ENCODE results near the gene CENPP. TPM values are rescaled to one million over a fixed set of nuclear protein-coding genes. Genes with fewer than 3 reads are reported as not detected.
A peak's percentile ranks its signal among the peaks of the same experiment; 100 is the strongest.

The CENPP gene
- total RNA-seq, 1 donor from 2014 or later = 4.4 TPM

DNA sequence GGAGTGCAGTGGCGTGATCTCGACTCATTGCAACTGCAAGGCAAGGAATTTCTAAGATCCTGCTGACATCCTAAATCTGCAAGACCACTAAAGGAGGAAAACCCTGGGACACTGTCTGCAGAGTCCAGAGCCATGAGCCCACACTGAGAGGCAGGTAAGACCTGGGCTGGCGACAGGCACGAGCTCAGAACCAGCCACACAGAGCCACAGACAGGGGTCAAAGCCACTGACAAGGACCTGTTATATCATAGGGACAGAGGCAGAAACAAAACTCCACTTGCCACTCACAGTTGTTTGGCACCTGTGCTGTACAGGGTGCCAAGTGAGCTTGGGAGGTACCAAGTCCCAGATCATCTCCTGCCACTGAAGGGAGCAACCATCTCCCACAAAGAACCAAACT is 310.0 kb downstream of the CENPP start:
- DNase-seq (ENCODE audit: low read depth) = no peak
- H3K4me3 ChIP-seq (ENCODE audit: low read depth, low read length) = no peak overlapping the region
- TF ChIP-seq, protein P1, sequence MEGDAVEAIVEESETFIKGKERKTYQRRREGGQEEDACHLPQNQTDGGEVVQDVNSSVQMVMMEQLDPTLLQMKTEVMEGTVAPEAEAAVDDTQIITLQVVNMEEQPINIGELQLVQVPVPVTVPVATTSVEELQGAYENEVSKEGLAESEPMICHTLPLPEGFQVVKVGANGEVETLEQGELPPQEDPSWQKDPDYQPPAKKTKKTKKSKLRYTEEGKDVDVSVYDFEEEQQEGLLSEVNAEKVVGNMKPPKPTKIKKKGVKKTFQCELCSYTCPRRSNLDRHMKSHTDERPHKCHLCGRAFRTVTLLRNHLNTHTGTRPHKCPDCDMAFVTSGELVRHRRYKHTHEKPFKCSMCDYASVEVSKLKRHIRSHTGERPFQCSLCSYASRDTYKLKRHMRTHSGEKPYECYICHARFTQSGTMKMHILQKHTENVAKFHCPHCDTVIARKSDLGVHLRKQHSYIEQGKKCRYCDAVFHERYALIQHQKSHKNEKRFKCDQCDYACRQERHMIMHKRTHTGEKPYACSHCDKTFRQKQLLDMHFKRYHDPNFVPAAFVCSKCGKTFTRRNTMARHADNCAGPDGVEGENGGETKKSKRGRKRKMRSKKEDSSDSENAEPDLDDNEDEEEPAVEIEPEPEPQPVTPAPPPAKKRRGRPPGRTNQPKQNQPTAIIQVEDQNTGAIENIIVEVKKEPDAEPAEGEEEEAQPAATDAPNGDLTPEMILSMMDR (conservative IDR thresholded peaks at IDR 0.05; ENCODE audit: low read depth, low read length) = no peak

DNA sequence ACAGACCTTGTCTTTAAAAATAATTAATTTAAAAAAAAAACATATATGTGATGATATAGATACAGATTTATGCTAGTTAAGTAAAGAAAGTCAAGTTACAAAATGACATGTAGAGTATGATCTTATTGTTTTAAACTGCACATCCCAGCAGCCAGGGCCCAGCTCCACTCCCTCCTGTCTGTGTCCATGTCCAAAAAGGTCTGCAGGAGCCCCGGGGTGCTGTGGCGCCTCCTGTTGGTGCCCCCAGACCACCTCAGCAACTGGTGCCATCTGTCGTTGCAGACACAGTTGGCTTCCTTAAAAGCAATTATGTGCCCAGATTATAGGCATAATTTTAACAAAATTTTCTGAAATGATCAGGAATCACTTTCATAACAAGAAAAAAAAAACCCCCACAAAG is 310.9 kb downstream of the CENPP start:
- DNase-seq (ENCODE audit: low read depth) = no peak
- TF ChIP-seq, protein P1 (conservative IDR thresholded peaks at IDR 0.05; ENCODE audit: low read depth, low read length) = peak; percentile 20
- no peak overlapping the region for H3K4me3 ChIP-seq (ENCODE audit: low read depth, low read length)

DNA sequence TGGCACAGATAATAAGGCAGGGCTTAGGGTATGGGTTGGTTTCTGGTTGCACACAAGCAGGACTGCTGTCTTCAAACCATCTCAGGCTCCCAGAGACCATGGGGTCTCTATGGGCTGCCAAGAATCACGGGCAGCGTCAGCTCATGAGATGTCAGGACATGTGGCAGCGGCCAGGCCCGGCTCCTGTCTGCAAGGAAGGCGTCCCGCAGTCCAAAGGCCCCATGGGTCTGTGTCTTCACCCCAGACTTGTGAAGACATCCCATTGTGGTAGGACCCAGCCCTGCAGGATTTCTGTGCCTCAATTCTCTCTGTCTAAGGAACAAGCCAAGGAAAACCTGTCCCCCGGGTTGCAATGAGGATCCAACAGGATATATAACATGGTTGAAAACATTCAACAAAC is 311.6 kb downstream of the CENPP start:
- TF ChIP-seq, protein P1 (conservative IDR thresholded peaks at IDR 0.05; ENCODE audit: low read depth, low read length) = no peak
- no peak for DNase-seq (ENCODE audit: low read depth)

DNA sequence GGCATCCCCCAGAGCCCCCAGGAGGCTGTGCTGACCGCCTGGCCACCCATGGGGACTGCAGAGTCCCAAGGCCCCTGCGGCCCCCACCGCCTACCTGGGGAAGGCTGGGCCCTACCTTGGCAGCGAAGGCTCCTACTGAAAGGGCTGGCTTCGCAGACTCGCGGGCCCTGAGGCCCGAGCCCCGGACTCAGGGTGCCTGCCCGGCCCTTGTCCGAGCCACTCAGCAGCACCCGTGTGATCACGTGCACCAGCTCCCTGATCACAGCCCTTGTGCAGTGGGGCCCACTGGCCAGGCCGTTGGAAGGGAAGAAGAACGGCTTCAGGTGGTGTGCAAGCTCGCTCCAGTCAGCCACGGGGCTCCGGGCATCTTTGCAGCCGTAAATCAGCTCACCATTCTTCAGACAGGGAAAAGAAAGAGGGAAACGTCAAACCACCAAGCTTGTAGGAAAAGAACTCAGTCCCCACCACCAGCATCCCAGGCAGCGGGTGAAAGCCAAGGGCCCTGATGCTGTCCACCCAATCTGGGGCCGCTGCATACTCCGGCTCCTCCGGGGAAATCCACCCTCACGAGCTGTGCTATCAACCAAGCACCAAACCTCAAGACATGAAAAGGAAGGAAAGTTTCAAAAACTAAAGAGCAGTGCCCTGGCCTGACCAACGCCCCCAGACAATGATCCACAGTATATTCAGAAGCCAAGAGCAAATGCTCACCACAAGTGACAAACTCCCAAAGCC is 312.3 kb downstream of the CENPP start:
- H3K4me3 ChIP-seq (ENCODE audit: low read depth, low read length) = no peak overlapping the region
- no peak for DNase-seq (ENCODE audit: low read depth)
- TF ChIP-seq, protein P1 (conservative IDR thresholded peaks at IDR 0.05; ENCODE audit: low read depth, low read length) = no peak

More for the DNA sequence above, 311.6 kb downstream of the CENPP start:
- H3K4me3 ChIP-seq (ENCODE audit: low read depth, low read length) = no peak overlapping the region

DNA sequence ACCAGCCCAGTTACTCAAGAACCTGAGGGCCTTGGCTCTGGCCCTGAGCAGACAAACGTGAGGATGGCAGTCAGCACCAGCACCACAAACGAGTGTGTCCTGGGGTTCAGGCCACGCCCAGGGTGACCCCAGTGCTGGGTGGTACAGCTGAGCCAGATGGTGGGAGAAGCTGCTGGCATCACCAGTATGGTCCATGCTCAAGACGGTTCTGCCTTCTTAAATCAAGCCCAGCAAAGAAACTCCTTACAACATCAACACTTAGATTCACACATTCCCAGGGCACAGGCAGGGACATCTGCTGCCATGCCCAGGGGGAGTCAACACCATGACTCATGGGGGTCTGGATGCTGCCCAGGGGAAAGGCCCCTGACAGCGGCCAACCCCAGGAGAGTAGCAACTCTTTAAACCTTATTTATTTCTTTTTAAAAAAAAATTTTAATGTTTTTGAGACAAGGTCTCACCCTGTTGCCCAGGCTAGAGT is 312.9 kb downstream of the CENPP start:
- no peak for DNase-seq (ENCODE audit: low read depth)
- TF ChIP-seq, protein P1 (conservative IDR thresholded peaks at IDR 0.05; ENCODE audit: low read depth, low read length) = no peak
- H3K4me3 ChIP-seq (ENCODE audit: low read depth, low read length) = no peak overlapping the region

DNA sequence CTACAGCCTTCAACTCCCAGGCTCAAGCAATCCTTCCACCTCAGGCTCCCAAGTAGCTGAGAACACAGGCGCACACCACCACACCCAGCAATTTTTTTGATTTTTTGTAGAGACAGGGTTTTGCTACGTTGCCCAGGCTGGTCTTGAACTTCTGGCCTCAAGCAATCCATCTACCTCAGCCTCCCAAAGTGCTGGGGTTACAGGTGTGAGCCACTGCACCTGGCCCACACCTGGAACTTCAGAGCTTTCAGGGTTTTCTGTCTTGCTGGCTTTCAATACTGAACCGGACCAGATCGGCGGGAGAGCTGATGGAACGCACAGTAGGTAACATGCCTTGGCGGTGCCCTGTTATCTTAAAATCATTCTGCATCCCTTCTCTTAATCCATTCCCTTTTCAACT is 313.4 kb downstream of the CENPP start:
- no peak overlapping the region for H3K4me3 ChIP-seq (ENCODE audit: low read depth, low read length)
- no peak for DNase-seq (ENCODE audit: low read depth)

More for the DNA sequence above, 313.4 kb downstream of the CENPP start:
- TF ChIP-seq, protein P1 (conservative IDR thresholded peaks at IDR 0.05; ENCODE audit: low read depth, low read length) = no peak

Data from epithelial cell of proximal tubule (primary cell).